Large intestine (tissue), 3 donors: ENCODE data around the gene KAT2B. TPM values are rescaled to one million over a fixed set of nuclear protein-coding genes. Genes with fewer than 3 reads are reported as not detected.

Experiments
- DNase-seq, 2 donors: peaks; one replicate each; pipeline versions ENCODE4 v3.0.0 to v3.0.0-alpha.2; 2013
- H3K27ac ChIP-seq: one replicate; pipeline ENCODE4 v1.5.1; 2013; ENCODE audit warnings: low read length
- H3K27me3 ChIP-seq: 2 replicates; pipeline ENCODE4 v1.6.1; 2013; ENCODE audit warnings: low read length; ENCODE audit not compliant: control insufficient read depth, insufficient read depth
- H3K36me3 ChIP-seq: 2 replicates; pipeline ENCODE4 v1.6.1; 2013; ENCODE audit warnings: low read length; ENCODE audit not compliant: control insufficient read depth, insufficient read depth
- H3K4me1 ChIP-seq: one replicate; pipeline ENCODE4 v1.6.1; 2013; ENCODE audit warnings: low read length; ENCODE audit not compliant: control insufficient read depth, insufficient read depth
- H3K4me3 ChIP-seq: one replicate; pipeline ENCODE4 v1.5.1; 2013; ENCODE audit warnings: low read length
- H3K9me3 ChIP-seq: one replicate; pipeline ENCODE4 v1.6.1; 2013; ENCODE audit warnings: mild to moderate bottlenecking, low read depth, low read length, moderate library complexity; ENCODE audit not compliant: control insufficient read depth
- WGBS: methylation state at CpG from one replicate; pipeline ENCODE4 v1.1.5; 2013; ENCODE audit warnings: low lambda C conversion rate; ENCODE audit not compliant: insufficient coverage; 5-methylcytosine and 5-hydroxymethylcytosine counted together
- polyA plus RNA-seq: library from polyadenylated mRNA; unstranded; fragments of 120-200 nt; gene quantifications from one replicate; pipeline ENCODE4 v1.2.1, GENCODE V29; 2013

Gene KAT2B
- polyA plus RNA-seq, 1 donor = 20.3 TPM

GRCh38 chr3:20064796-20065564, 24.7 kb downstream of the KAT2B start:
- 100% methylated on average over 2 of the region's 5 CpGs for WGBS
- Histone ChIP-seq H3K36me3 (no peaks in the 10 kb centered on the region), H3K4me1 (no peaks in the 10 kb centered on the region), H3K4me3 (no peak overlapping the region), H3K27ac (no peak overlapping the region), H3K27me3 (no peaks in the 10 kb centered on the region), H3K9me3 (no peaks in the 10 kb centered on the region)
- no peak for DNase-seq

GRCh38 chr3:20066079-20066478, 25.8 kb downstream of the KAT2B start:
- Histone ChIP-seq H3K27ac (no peak overlapping the region), H3K4me1 (no peaks in the 10 kb centered on the region), H3K9me3 (no peaks in the 10 kb centered on the region), H3K27me3 (no peaks in the 10 kb centered on the region), H3K4me3 (no peak overlapping the region), H3K36me3 (no peaks in the 10 kb centered on the region)
- DNase-seq = no peak
- WGBS = no CpG with 5 or more reads among the region's 1 CpG

- H3K27me3 ChIP-seq = no peaks in the 10 kb centered on the region
- H3K9me3 ChIP-seq = no peaks in the 10 kb centered on the region
- no peak overlapping the region for H3K4me3 ChIP-seq
- no peaks in the 10 kb centered on the region for H3K4me1 ChIP-seq
- WGBS = 100% methylated on average over 1 of the region's 6 CpGs
- no peaks in the 10 kb centered on the region for H3K36me3 ChIP-seq
- no peak for DNase-seq
- no peak overlapping the region for H3K27ac ChIP-seq
Observed at GRCh38 chr3:20066850-20067617, 26.8 kb downstream of the KAT2B start.

GRCh38 chr3:20068512-20069177, 28.4 kb downstream of the KAT2B start:
- Histone ChIP-seq H3K27me3 (no peaks in the 10 kb centered on the region), H3K9me3 (no peaks in the 10 kb centered on the region), H3K36me3 (peaks cover 2% of the 10 kb centered on the region), H3K4me1 (no peaks in the 10 kb centered on the region), H3K4me3 (no peak overlapping the region), H3K27ac (no peak overlapping the region)
- no CpG with 5 or more reads among the region's 3 CpGs for whole genome bisulfite sequencing
- no peak for DNase-seq

- Histone ChIP-seq H3K36me3 (peaks cover 4% of the 10 kb centered on the region), H3K27ac (no peak overlapping the region), H3K4me1 (no peaks in the 10 kb centered on the region), H3K27me3 (no peaks in the 10 kb centered on the region), H3K9me3 (no peaks in the 10 kb centered on the region), H3K4me3 (no peak overlapping the region)
- no peak for DNase-seq
Observed at GRCh38 chr3:20069178-20069532, 28.9 kb downstream of the KAT2B start.

- H3K4me1 ChIP-seq = no peaks in the 10 kb centered on the region
- no peaks in the 10 kb centered on the region for H3K9me3 ChIP-seq
- no peaks in the 10 kb centered on the region for H3K27me3 ChIP-seq
- peaks cover 4% of the 10 kb centered on the region for H3K36me3 ChIP-seq
- no peak for DNase-seq
- H3K27ac ChIP-seq = no peak overlapping the region
- no CpG with 5 or more reads among the region's 2 CpGs for WGBS
- no peak overlapping the region for H3K4me3 ChIP-seq
Observed at GRCh38 chr3:20071175-20071574, 30.9 kb downstream of the KAT2B start.

GRCh38 chr3:20072422-20072821, 32.2 kb downstream of the KAT2B start:
- 60% methylated on average over 1 of the region's 6 CpGs for WGBS
- Histone ChIP-seq H3K27me3 (no peaks in the 10 kb centered on the region), H3K27ac (no peak overlapping the region), H3K9me3 (no peaks in the 10 kb centered on the region), H3K36me3 (peaks cover 4% of the 10 kb centered on the region), H3K4me1 (no peaks in the 10 kb centered on the region), H3K4me3 (no peak overlapping the region)
- no peak for DNase-seq

GRCh38 chr3:20073068-20073467, 32.8 kb downstream of the KAT2B start:
- no peak for DNase-seq
- H3K27ac ChIP-seq = no peak overlapping the region
- H3K27me3 ChIP-seq = no peaks in the 10 kb centered on the region
- no peaks in the 10 kb centered on the region for H3K4me1 ChIP-seq
- H3K4me3 ChIP-seq = no peak overlapping the region
- H3K36me3 ChIP-seq = peaks cover 4% of the 10 kb centered on the region
- no CpG with 5 or more reads among the region's 5 CpGs for WGBS
- no peaks in the 10 kb centered on the region for H3K9me3 ChIP-seq

- H3K27me3 ChIP-seq = no peaks in the 10 kb centered on the region
- WGBS = 83% methylated on average over 3 of the region's 4 CpGs
- no peaks in the 10 kb centered on the region for H3K4me1 ChIP-seq
- H3K9me3 ChIP-seq = no peaks in the 10 kb centered on the region
- no peak overlapping the region for H3K4me3 ChIP-seq
- DNase-seq = no peak
- no peak overlapping the region for H3K27ac ChIP-seq
- peaks cover 4% of the 10 kb centered on the region for H3K36me3 ChIP-seq
Observed at GRCh38 chr3:20073683-20074082, 33.4 kb downstream of the KAT2B start.

GRCh38 chr3:20074226-20075063, 34.2 kb downstream of the KAT2B start:
- DNase-seq = no peak
- no peaks in the 10 kb centered on the region for H3K27me3 ChIP-seq
- peaks cover 4% of the 10 kb centered on the region for H3K36me3 ChIP-seq
- no peaks in the 10 kb centered on the region for H3K4me1 ChIP-seq
- H3K4me3 ChIP-seq = no peak overlapping the region
- no peaks in the 10 kb centered on the region for H3K9me3 ChIP-seq
- WGBS = 100% methylated on average over 1 of the region's 6 CpGs
- no peak overlapping the region for H3K27ac ChIP-seq
